Breast epithelium (tissue), 3 donors: ENCODE data around the gene WDR19.

Experiments used
- CTCF ChIP-seq, 3 donors: fragments of 450-650 bp; IDR thresholded peaks; one replicate each; pipeline ENCODE4 v1.5.1; 2016 to 2017; ENCODE audit warnings: antibody characterized with exemption in 3 of 3, mild to moderate bottlenecking in 3 of 3, moderate library complexity in 3 of 3
- POLR2A ChIP-seq: fragments of 450-650 bp; IDR thresholded peaks from one replicate; pipeline ENCODE4 v1.6.1; 2016; ENCODE audit warnings: antibody characterized with exemption, mild to moderate bottlenecking, moderate library complexity

DNA sequence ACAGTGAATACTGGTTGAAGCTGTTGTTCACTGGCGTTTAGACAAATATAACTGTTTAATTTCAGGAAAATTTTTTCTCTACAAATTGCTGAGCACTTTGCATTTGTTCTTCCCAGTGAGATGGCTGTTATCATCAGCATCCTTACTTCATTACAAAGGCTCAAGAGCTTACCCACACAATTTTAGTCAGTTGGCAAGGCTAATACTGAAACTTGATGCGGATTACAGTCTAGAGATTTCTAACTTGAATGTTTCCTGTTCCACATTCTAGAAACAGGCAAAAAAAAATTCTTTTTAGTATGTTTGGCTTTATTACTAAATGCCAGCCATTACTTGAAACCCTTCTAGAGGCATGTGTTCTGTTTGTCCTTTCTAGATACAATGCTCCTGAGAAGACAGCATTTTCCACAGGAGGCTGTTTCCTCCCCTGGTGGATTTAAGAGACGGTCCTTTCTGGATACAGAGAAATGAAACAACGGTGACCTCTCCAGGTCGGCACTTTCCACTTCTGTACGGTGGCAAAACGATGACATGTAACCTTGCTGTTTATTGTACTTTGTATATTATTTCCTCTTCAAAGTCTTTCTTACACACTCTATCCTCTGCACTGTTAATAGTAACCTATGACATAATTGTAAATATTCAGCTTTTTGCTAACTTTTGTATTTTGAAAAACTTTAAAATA is 102.9 kb downstream of the WDR19 start:
- no peak for TF ChIP-seq CTCF (IDR thresholded peaks at IDR 0.05)
- TF ChIP-seq POLR2A = no peak
